GM03348 (cell line): ENCODE measurements around the gene IFT57.
"Not testable (repeated sequence)": the region's sequence is repeated elsewhere in the genome, so short reads cannot be mapped to it uniquely, and the experiment has no call there.

Experiments used
- DNase-seq: peaks from one replicate; pipeline ENCODE4 v3.0.0; 2012; ENCODE audit warnings: low spot score

The IFT57 gene, protein sequence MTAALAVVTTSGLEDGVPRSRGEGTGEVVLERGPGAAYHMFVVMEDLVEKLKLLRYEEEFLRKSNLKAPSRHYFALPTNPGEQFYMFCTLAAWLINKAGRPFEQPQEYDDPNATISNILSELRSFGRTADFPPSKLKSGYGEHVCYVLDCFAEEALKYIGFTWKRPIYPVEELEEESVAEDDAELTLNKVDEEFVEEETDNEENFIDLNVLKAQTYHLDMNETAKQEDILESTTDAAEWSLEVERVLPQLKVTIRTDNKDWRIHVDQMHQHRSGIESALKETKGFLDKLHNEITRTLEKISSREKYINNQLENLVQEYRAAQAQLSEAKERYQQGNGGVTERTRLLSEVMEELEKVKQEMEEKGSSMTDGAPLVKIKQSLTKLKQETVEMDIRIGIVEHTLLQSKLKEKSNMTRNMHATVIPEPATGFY

DNA sequence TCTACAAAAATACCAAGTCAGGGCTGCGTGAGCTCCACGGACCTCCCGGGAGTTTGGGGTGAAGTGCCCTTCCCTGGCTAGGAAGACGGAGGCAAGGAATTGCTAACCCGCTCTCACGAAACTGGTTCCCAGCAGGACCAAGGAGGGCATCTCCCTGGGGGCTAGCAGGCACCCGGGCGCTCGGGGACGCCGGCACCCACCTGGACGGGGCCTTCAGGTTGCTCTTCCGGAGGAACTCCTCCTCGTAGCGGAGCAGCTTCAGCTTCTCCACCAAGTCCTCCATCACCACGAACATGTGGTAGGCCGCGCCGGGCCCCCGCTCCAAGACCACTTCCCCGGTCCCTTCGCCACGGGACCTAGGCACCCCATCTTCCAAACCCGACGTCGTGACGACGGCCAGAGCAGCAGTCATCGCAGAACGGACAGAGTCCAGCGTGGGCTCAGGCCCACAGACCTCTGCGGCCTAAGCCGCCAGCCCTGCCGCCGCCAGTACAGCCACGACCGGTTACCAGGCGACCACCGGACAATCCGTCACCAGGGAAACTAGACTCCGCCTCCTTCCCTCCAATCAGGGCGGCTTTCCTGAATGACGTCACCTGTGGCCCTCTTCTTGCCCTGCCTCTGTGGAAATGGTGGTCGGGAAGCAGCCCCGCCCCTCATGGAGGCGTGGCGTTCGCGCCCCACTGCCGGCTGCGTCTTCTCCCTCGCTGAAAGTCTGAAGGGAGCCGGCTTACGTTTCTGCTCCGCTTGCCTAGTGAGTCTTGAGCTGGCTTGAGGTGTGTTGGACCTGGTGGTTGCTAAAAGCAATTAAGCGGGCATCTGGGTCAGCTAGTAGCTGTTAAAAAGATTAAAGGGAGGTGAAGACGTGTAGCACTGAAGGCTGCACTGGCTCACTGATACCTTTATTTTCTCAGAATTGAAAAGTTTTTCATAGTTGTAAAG is at the start of gene IFT57:
Gene IFT57 (minus strand): TSS at position 514 of the 942 bp plus-strand sequence. CDS start 102 bp downstream, at position 412.
- peak; percentile 98 for DNase-seq

DNA sequence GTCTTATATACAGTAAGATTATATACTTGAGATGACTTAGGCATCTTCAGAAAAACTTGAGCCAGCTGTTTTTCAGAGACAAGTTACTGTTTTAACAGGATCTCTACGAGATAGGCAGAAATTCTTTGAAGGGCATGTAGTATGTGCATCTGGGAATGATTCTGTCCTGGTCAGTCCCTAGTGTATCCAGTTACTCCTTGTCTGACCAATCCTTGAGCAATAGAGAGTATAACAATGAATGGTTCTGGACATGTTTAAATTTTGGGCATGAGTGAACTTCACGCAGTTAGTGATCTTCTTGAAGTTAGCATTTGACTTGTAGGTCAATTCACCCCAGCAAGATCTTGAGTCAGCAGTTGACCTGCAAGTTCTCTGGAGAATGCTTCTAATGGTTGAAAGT is 49.4 kb upstream of the IFT57 start:
- no peak for DNase-seq

DNA sequence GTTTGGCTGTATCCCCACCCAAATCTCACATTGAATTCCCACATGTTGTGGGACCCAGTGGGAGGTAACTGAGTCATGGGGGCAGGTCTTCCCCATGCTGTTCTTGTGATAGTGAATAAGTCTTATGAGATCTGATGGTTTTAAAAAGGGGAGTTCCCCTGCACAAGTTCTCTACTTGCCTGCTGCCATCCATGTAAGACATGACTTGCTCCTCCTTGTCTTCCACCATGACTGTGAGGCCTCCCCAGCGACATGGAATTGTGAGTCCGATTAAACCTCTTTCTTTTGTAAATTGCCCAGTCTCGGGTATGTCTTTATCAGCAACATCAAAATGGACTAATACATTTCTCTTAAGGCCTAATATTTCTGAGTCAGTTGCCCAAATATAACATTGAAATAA is 46.0 kb upstream of the IFT57 start:
- DNase-seq, result not testable (repeated sequence)

DNA sequence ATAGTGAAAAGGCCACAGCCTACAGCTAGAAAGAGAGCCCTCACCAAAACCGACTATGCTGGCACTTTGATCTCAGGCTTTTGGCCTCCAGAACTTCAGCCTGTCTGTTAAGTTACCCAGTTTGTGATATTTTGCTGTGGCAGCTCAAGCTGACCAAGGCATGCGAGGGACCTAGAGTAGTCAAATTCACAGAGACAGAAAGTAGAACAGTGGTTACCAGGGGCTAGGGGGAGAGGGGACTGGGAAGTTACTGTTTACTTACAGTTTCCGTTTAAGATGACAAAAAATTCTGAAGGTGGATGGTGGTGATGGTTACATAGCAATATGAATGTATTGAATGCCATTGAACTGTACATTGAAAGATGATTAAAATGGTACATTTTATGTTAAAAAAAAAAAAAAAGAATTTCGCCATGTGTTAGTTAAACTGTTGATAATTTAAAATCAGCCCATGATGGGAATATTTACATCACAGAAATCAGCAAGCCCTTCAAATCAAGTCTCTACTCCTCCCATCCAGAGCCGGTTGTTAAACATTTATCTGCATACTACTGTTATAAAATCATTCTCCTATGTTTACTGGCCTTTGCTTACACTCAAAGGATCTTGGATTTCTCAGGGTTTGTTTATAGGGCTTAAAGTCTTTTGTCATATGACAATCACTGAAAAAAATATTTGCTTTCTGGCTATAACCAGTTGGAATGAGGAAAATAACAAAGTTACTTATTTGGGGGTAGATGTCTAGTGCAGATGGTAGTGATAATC is 42.5 kb upstream of the IFT57 start:
- DNase-seq, result not testable (repeated sequence)

DNA sequence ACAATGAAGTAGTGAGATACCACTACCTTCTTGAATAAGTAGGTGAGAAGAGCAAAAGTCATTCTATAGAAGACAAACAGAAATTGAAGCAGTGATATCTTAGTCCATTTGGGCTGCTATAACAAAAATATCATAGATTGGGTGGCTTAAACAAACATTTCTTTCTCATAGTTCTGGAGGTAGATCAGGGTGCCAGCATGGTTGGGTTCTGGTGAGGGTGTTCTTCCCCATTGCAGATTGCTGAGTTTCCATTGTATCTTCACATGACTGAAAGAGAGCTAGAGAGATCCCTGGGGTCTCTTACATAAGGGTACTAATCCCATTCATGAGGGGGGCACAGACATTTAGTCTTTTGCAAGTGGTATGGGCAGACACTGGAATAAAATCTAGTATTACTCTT is 32.9 kb upstream of the IFT57 start:
- no peak for DNase-seq

DNA sequence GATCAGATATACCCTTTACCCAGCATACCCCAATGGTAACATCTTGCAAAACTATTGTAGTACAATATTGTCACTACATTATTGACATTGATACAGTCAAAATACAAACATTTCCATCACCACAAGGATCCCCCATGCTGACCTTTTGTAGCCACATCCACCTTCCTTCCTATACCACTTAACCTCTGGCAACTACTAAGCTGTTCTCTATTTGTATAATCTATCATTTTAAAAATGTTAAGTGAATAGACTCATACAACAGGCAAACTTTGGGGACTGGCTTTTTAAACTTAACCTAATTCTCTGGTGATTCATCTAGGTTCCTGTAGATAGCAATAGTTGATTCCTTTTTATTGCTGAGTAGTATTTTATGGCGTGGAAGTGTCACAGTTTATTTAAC is 29.6 kb upstream of the IFT57 start:
- no peak for DNase-seq

DNA sequence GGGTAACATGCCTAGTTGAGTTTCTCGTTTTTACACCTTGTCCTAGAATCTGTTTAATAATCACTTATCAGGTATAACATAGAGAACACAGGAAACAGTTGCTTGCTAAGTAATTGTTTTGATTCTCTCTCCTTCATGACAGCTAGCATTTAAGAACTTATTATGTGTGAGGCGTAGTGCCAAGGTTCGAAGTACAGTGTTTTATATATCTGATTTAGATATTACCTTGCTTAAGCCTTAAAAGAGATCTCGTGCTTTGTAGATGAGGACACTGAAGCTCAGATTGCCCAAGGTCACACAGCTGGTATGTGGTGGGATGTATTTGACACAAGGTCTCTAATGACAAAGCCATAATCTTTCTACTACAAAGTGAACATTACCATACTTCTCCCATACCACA is 29.0 kb upstream of the IFT57 start:
- DNase-seq, result no peak

DNA sequence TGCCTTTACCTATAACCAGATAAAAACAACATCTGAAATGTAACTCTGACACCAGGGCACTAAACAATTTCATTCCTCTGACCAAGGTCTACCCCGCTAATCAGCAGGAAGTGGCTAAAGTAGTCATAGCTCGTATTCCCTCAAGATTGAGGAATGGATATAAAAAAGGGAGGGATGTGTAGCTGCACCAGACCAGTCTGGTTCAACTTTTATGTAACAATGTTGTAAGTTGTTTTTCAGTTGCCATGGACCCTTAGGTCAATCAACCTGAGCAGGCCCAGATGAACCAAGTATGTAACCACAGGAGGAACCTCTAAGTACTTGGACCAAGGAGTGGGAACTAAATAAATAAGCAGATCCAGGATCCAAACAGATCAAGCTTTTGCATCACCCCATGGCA is 28.4 kb upstream of the IFT57 start:
- no peak for DNase-seq

DNA sequence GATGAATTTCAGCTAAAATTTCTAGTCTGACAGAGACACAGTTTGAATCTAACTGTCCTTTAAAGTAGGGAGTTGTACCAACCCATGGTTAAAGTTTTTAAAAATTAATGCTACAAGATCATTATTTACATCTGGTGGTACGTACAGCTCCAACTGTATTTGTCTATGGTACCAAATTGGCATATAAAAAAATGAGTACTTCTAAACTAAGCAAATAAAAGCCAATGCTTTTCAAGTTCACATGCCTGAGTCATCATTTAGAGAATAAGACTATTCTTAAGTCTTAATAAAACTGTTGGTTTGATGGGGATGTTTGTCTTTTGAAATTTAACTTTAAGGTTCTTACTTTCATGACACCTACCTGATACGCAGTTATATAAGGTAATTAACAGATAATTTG is 21.0 kb upstream of the IFT57 start:
- no peak for DNase-seq

DNA sequence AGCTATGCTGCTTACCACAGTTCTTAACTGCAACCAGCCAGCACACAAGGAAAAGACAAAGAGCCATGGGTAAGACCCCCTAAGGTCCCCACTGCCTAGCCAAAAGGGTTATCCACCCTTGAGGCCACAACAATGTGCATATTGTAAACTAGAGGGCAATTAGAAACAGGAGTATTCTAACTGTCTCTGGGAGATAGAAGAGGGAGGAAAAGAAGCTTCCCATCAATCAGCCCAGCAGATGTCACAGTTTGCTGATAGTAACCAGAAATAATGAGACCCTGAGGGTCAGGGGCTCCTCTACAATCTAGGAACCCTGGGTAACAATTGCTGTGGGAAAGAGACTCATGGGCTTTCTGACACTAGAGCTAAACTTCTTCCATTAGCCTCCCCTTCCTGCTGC is 20.6 kb upstream of the IFT57 start:
- no peak for DNase-seq

DNA sequence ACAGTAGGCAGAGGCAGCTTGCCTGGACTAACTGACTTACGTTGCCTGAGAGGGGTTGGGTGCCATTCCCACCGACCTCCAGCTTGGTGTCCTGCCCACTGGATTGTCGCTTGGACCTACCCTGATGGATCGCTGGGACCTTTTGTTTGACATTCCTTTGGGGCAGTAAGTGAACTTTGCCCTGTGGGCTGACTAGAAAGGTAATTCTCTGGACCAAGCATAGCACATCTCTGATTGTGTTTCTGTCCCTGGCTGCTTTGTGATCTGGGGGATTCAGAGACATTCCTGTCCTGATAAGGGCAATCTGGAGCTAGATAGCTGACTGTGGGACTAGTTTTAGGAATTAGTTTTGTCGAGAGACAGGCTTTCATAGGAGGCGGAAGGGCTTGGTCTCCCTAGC is 19.5 kb upstream of the IFT57 start:
- no peak for DNase-seq

DNA sequence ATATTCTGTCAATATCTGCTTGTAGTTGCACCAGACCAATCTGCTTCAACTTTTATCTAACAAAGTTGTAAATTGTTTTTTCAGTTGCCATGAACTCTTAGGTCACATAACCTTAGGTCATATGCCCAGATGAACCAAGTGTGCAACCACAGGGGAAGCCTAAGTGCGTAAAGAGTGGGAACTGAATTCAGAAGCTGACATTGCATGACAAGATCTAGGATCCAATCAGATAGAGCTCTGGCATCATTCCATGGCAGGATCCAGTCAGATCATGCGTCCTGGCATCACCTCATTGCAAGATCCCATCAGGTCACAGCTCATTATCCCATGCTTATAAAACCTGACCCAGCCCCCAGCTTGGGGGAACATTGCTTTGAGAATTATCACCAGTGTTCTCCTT is 18.9 kb upstream of the IFT57 start:
- no peak for DNase-seq

DNA sequence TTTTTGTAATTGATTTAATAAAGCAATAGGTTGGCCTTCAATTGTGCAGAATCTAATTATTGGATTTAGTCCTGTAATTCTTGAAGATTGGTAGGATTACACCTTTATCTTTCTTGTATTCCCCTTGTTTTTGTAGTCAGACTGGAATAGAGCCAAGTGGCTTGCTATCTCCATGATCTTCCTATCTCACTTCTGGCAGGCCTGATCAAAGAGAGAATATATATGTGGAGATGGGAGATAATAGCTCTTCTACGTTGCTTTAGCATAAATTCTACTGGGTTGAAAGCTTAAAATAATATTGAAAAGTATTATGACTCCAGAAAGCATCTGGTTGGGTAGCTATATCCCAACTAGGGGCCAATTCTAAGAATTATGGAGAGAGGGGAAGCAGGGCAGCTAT is 16.9 kb upstream of the IFT57 start:
- DNase-seq, result no peak

DNA sequence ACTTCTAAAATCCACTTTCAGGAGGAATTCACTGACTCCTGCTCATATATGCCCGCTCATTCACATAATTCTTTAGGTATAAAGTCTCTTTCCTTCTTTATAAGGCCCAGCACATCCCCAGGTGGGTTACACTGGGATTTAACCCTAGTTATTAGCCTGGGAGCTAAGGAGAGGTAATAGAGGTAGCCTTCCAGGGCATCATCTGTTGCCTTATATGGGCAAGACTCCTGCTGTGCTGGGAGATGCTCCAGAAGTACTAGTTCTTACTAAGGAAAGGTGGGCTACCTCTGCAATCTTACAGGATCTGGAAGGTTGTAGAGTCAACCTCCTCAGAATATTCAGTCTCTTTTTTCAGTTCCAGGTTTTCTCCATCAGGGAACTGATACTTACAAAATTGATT is 13.1 kb upstream of the IFT57 start:
- DNase-seq, result no peak

DNA sequence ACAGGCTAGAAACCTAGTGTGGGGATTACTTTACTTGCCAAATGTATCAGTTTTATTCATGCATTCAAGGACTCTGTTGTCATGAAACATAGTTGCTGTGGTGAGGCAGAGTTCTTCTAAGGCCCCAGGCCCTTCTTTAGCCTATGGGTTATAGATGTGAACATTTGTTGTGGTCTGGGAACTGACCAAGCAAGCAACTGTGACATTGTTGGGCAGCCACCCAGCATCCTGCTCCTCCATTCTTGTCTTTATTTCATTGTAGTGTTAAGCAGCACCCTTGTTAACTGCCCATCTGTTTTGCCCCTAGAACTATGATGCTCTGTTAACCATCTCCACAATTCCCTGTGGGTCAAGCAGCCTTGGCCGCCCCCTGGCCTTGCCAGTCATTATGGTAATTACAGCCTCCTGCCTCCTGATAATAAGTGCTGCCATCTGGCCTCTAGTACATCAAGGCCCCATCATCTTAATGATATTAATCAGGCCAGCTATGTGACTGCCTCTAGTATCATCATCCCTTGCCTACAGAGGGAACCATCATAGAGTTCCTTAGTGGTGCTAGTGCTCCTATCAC is 12.2 kb upstream of the IFT57 start:
- DNase-seq, result no peak

DNA sequence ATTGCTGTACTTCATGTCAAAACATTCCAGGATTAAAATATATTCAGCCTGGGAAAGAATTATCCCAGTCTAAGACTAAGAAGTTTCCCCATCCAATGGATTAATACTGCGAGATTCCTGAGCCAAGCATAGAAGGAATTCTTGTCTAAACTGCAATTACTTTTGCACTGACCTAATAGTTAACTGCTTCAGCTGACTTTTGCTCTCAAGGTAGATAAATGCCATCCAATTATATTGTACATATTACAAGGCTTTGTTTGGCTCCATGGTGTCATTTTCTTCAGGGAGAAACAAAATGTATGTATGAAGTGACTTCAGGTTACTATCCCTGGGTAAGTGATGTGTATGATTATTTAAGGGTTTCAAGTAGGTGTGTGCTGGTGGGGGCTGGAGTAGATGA is 6.1 kb upstream of the IFT57 start:
- DNase-seq, result no peak

DNA sequence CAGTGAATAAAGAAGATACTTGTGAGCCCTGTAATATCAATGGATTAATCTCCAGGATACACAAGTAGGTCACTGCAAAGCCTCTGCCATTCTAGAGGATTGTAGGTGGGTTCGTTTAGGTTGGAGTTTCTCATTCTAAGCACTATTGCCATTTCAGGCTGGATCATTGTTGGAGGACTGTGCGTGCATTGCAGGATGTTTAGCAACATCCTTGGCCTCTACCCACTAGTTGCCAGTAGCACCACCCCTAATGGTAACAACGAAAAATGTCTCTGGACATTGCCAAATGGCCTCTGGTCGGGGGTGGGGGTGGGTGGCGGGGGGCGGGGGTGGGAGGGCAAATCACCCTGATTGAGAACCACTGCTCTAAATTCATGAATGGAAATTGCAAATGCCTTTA is 4.9 kb upstream of the IFT57 start:
- DNase-seq, result no peak

DNA sequence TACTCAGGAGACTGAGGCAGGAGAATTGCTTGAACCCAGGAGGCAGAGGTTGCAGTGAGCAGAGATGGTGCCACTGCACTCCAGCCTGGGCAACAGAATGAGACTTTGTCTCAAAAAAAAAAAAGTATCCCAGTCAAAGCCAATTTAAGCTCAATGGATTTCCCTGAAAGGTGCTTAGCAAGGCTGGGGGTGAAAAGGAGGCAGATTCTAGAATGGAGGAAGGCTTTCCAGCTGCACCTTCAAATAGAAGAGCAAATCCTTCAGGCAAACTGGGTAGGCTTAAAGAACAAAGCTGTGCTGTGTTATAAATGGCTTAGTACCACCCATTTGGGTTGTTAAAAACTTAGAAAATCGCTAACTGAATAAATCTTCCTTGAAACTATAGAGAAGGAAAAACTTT is 3.0 kb upstream of the IFT57 start:
- DNase-seq, result no peak

DNA sequence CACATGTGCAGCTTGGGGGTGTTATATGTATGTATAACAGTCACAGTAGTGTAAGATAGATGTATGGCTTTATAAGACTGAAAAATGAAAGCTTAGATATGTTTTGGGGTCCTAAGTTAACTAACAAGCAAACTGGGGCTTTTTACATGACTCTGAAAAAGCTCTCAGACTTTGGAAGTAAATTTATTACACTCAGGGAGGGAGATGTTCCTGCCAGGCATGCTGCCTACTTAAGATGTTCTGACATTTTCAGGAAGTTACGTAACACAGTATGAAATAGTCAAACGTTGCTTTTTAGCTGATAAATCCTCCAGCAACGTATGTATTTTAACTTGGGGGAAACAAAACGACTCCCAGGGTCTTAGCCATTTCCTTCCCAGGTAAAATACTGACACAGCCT is 1.7 kb upstream of the IFT57 start:
- DNase-seq, result peak; percentile 11

DNA sequence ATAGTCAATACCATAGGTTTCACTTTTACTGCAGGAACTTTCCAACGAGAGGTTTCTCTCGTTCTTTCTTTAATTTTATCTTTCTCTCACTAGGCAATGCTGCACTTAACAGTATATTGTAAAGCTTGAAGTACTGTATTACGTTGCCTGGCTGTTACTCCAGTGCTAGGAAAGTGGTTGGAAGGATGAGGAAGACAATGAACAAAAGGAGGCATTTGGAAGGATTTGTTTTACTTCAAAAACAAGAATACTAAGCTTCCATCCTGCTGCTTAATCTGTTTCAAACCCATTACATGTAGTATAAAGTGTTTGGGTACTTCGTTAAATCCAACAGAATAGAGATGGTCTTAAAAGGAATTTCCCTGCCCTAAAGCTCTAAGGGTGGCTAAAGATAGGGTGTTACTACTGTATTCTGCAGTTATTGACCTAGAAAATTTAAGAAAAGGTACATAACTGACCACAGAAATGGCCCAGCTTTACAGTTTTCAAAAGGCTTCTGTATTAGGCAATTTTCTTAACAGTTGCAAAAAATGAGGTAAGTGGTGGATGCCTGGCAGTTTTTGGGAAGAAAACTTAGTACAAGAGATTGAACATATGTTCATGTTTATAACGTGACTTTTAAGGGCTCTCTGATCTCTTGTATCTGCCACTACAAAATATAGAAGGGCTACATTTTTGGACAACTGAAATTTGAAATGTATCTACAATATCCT is 785 bp upstream of the IFT57 start:
- no peak for DNase-seq

DNA sequence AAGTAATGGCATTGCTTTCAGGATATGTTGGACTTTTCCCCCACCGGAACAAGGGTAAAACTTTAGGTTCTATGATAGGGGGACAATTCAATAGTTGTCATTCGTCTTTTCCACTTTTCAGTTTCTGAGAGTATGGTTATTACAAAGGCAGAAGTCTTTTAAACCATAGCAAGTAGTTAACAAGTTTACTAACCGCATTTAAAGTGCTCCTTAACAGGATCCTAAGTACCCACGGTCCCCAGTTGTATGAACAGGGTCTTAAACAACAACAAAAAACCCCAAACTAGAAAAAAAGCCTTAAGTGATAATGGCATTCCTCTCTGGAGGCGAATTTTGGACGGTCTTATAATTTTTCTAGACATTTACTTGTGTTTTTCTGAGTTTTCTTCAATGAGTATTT is 831 bp downstream of the IFT57 start:
- no peak for DNase-seq
